Right renal cortex interstitium (tissue), 3 donors: ENCODE measurements around the gene PTPN21. TPM values are rescaled to one million over a fixed set of nuclear protein-coding genes. Genes with fewer than 3 reads are reported as not detected.

Experiments used
- DNase-seq, 3 donors: peaks; one replicate each; pipeline ENCODE4 v3.0.0-alpha.2; 2013; ENCODE audit warnings: low read depth in 3 of 3, low spot score in 2 of 3
- polyA plus RNA-seq, 3 donors: library from polyadenylated mRNA; unstranded; fragments of 120-200 nt; gene quantifications; one replicate each; pipeline ENCODE4 v1.2.1, GENCODE V29; 2013; ENCODE audit not compliant: insufficient read length in 3 of 3

PTPN21 gene
- polyA plus RNA-seq, 3 donors = 35.5 to 38.7 (median 35.8) TPM

- DNase-seq = no peak
Measured at GRCh38 chr14:88476825-88477224, 78.0 kb downstream of the PTPN21 start.

GRCh38 chr14:88476214-88476774, 78.5 kb downstream of the PTPN21 start:
- no peak for DNase-seq

- DNase-seq = no peak
Measured at GRCh38 chr14:88473791-88474190, 81.0 kb downstream of the PTPN21 start.

- no peak for DNase-seq
Measured at GRCh38 chr14:88470542-88471440, 84.0 kb downstream of the PTPN21 start.

GRCh38 chr14:88468406-88468805, 86.4 kb downstream of the PTPN21 start:
- DNase-seq = no peak

- DNase-seq = no peak
Measured at GRCh38 chr14:88463318-88463717, 91.5 kb downstream of the PTPN21 start.

- DNase-seq = no peak
Measured at GRCh38 chr14:88454886-88455285, 99.9 kb downstream of the PTPN21 start.

- no peak for DNase-seq
Measured at GRCh38 chr14:88452231-88452630, 102.6 kb downstream of the PTPN21 start.

GRCh38 chr14:88439088-88439487, 115.7 kb downstream of the PTPN21 start:
- no peak for DNase-seq

GRCh38 chr14:88437658-88438057, 117.1 kb downstream of the PTPN21 start:
- no peak for DNase-seq

GRCh38 chr14:88430976-88431375, 123.8 kb downstream of the PTPN21 start:
- DNase-seq = no peak

GRCh38 chr14:88426271-88426670, 128.5 kb downstream of the PTPN21 start:
- DNase-seq = no peak

- DNase-seq = no peak
Measured at GRCh38 chr14:88424573-88424972, 130.2 kb downstream of the PTPN21 start.

GRCh38 chr14:88422919-88423650, 131.7 kb downstream of the PTPN21 start:
- DNase-seq = no peak

GRCh38 chr14:88422047-88422446, 132.8 kb downstream of the PTPN21 start:
- DNase-seq = no peak

GRCh38 chr14:88421286-88421685, 133.5 kb downstream of the PTPN21 start:
- DNase-seq = no peak

- no peak for DNase-seq
Measured at GRCh38 chr14:88420187-88420586, 134.6 kb downstream of the PTPN21 start.

- no peak for DNase-seq
Measured at GRCh38 chr14:88417594-88417993, 137.2 kb downstream of the PTPN21 start.
